Left lung (tissue), 10 donors: ENCODE measurements around the gene SETDB2. TPM values are rescaled to one million over a fixed set of nuclear protein-coding genes. Genes with fewer than 3 reads are reported as not detected.

ENCODE experiments used
- ATAC-seq: fragments of 200-7000 bp; cut with Tn5 transposase; one replicate; pipeline ENCODE4 v1.9.1; 2020; ENCODE audit warnings: moderate library complexity
- DNase-seq, 4 donors: peaks; one replicate each; pipeline ENCODE4 v3.0.0-alpha.2; 2013 to 2020
- H3K27ac ChIP-seq, 2 donors: fragments of 200-600 bp; sonication (generic) in 1 of 2; one replicate each; pipeline versions ENCODE4 v1.5.0 to v1.8.0; 2020 to 2021
- H3K27me3 ChIP-seq, 2 donors: fragments of 200-600 bp; sonication (generic) in 1 of 2; one replicate each; pipeline versions ENCODE4 v1.5.0 to v1.8.0; 2020 to 2021
- H3K36me3 ChIP-seq, 2 donors: fragments of 200-600 bp; sonication (generic) in 1 of 2; one replicate each; pipeline versions ENCODE4 v1.5.0 to v1.8.0; 2020 to 2021
- H3K4me1 ChIP-seq, 2 donors: fragments of 200-600 bp; one replicate each; pipeline ENCODE4 v1.8.0; 2021
- H3K4me3 ChIP-seq, 2 donors: fragments of 200-600 bp; sonication (generic) in 1 of 2; one replicate each; pipeline versions ENCODE4 v1.5.0 to v1.8.0; 2020 to 2021; ENCODE audit warnings: mild to moderate bottlenecking in 1 of 2
- H3K9me3 ChIP-seq, 2 donors: fragments of 200-600 bp; sonication (generic) in 1 of 2; one replicate each; pipeline versions ENCODE4 v1.5.0 to v1.8.0; 2020 to 2021
- intact Hi-C, 2 donors: fragments of 100-400 bp; cut with DNase I; formaldehyde crosslinking; loops; one replicate each; pipeline versions ENCODE4 v1.11.2 to v1.14.2; 2022
- polyA plus RNA-seq, 6 donors: library from polyadenylated mRNA; unstranded; fragments of 120-200 nt; gene quantifications; one replicate each; pipeline ENCODE4 v1.2.1, GENCODE V29; 2013; ENCODE audit not compliant: insufficient read length in 6 of 6
- total RNA-seq, 2 donors: library from RNA; stranded (reverse); fragmentation: NEBNext Ultra II Directional; extraction: Animal tissue kit (Norgen Biotek cat#: 25700); gene quantifications; one replicate each; pipeline ENCODE4 v1.2.1, GENCODE V29; 2021
- TF ChIP-seq, protein P1 (sequence below), 2 donors: fragments of 200-600 bp; sonication (generic) in 1 of 2; IDR thresholded peaks; one replicate each; pipeline versions ENCODE4 v1.5.0 to v1.8.0; 2021; ENCODE audit warnings: antibody characterized with exemption in 2 of 2
- donor health status: DM: no; HTN: yes; CAD: no.
- donor health status: DM: no; HTN: no; CAD: no.

The SETDB2 gene
- total and polyA plus RNA-seq, 8 donors, result 11.4 to 19.6 (median 18.7) TPM

DNA sequence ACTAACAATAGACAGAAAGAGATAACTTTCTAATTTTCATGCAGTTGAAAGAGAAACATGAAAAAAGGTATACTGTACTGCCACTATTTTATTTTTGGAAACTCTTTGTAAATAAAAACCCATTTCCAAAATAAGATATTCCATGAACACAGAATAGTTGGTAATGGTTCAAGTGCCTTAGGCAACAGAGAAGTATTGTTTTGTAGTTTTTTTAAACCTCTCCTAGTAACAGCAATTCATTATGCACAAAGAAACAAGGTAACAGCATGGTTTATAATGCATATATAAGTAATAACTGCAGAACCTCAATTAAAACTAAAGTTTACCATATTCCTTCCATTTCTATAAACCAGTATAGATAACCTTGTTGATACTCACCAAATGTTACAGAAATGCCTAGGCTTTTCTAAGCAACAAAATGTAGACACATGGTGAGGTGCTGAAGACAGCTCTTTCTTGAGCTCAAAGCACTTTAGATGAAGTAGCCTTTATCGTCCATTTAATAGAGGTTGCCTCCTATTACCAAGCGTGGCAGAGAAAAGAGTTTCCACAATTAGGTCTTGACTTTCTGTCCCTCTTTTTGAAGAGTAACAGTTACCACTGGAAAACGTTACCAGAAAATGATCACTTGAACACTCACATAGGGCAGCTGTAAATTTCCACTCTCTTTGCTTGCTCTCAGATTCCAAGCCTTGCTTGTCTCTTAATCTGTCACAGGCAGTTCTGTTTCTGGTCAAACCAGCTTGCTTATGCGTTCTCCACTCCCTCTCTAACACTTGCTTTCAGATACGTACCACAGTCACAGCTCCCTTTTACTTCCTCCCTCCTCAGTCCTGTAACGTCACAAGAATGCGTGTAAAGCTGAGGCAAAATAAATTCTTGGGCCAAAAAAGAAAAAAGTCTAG lies 43.1 kb upstream of the SETDB2 start:
- DNase-seq (peak in 2 of 4 donors; percentile 61 to 82), ATAC-seq (peak; percentile 97)
- intact Hi-C loops, result no loop called here
- Histone ChIP-seq H3K4me1 (no peaks in the 10 kb centered on the region), H3K27me3 (no peaks in the 10 kb centered on the region), H3K9me3 (peaks cover 0 to 17% of the 10 kb centered on the region in 2 donors), H3K27ac (peak overlapping the region; percentile 65 to 75), H3K4me3 (peak overlapping the region; percentile 9 to 24), H3K36me3 (no peaks in the 10 kb centered on the region)
- TF ChIP-seq, protein P1, sequence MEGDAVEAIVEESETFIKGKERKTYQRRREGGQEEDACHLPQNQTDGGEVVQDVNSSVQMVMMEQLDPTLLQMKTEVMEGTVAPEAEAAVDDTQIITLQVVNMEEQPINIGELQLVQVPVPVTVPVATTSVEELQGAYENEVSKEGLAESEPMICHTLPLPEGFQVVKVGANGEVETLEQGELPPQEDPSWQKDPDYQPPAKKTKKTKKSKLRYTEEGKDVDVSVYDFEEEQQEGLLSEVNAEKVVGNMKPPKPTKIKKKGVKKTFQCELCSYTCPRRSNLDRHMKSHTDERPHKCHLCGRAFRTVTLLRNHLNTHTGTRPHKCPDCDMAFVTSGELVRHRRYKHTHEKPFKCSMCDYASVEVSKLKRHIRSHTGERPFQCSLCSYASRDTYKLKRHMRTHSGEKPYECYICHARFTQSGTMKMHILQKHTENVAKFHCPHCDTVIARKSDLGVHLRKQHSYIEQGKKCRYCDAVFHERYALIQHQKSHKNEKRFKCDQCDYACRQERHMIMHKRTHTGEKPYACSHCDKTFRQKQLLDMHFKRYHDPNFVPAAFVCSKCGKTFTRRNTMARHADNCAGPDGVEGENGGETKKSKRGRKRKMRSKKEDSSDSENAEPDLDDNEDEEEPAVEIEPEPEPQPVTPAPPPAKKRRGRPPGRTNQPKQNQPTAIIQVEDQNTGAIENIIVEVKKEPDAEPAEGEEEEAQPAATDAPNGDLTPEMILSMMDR (IDR thresholded peaks at IDR 0.05), result no peak

DNA sequence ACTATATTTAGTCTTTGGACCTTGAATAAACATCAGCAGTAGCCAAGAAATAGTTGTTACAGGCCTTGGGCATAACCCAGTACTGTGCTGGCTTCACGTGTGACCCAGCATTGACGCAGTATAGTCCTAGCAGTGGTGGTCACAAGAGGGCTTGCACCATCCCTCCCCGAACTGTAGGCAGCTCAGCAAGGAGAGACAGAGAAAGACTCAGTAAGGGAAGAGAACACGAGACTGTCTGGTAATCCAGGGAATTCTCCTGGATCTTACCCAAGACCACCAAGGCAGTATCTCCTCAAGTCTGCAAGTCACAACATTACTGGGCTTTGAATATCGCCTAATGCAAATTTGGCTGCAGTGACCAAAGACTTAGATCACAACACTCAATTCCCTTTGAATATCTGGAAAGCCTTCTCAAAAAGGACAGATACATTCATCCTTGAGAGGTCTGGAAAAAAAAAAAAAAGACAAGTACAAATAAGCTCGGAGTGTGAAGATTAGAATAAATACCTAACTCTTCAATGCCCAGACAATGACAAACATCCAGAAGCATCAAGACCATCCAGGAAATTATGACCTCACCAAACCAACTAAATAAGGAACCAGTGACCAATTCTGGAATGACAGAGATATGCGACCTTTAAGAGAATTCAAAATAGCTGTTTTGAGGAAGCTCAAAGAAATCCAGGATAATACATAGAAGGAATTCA lies 39.9 kb upstream of the SETDB2 start:
- Histone ChIP-seq H3K36me3 (no peaks in the 10 kb centered on the region), H3K4me1 (no peaks in the 10 kb centered on the region), H3K27me3 (no peaks in the 10 kb centered on the region), H3K27ac (no peak overlapping the region), H3K9me3 (peaks cover 0 to 17% of the 10 kb centered on the region in 2 donors), H3K4me3 (no peak overlapping the region)
- ATAC-seq (no peak), DNase-seq (no peak)
- TF ChIP-seq, protein P1 (IDR thresholded peaks at IDR 0.05), result no peak
- intact Hi-C loops, result no loop called here

DNA sequence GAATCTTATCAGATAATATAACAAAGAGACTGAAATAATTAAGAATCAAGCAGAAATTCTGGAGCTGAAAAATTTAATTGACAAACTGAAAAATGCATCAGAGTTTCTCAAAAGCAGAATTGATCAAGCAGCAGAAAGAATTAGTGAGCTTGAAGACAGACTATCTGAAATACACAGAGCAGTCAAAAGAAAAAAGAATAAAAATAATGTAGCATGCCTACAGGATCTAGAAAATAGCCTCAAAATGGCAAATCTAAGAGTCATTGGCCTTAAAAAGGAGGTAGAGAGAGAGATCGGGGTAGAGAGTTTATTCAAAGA lies 39.4 kb upstream of the SETDB2 start:
- H3K27me3 ChIP-seq, result no peaks in the 10 kb centered on the region
- no peak overlapping the region for H3K4me3 ChIP-seq
- ATAC-seq (no peak), DNase-seq (no peak)
- H3K36me3 ChIP-seq, result no peaks in the 10 kb centered on the region
- no peaks in the 10 kb centered on the region for H3K4me1 ChIP-seq
- H3K27ac ChIP-seq, result no peak overlapping the region
- H3K9me3 ChIP-seq, result peaks cover 0 to 17% of the 10 kb centered on the region in 2 donors
- intact Hi-C loops, result no loop called here
- TF ChIP-seq, protein P1 (IDR thresholded peaks at IDR 0.05), result no peak

DNA sequence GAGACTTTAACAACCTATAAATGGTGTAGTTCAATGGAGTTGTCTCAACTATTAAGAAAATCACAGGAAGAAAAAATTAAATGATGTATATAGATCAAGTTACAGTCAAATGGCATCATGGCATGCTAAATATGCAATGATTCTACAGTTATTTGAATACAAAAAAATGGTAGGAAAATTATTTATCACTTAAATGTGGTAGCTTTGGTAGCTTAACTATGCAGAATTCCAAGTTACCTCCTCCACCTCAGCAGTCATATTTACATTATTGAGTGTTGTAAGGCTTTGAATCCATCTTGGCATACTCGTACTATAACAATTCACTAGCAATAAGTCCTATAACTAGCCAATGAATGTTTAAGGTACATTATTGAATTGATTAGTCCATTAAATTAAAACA lies 37.0 kb upstream of the SETDB2 start:
- Histone ChIP-seq H3K27ac (no peak overlapping the region), H3K4me1 (no peaks in the 10 kb centered on the region), H3K36me3 (no peaks in the 10 kb centered on the region), H3K4me3 (no peak overlapping the region), H3K9me3 (peaks cover 0 to 17% of the 10 kb centered on the region in 2 donors), H3K27me3 (no peaks in the 10 kb centered on the region)
- DNase-seq, result no peak
- intact Hi-C loops, result no loop called here
- ATAC-seq, result no peak
- TF ChIP-seq, protein P1 (IDR thresholded peaks at IDR 0.05), result no peak

DNA sequence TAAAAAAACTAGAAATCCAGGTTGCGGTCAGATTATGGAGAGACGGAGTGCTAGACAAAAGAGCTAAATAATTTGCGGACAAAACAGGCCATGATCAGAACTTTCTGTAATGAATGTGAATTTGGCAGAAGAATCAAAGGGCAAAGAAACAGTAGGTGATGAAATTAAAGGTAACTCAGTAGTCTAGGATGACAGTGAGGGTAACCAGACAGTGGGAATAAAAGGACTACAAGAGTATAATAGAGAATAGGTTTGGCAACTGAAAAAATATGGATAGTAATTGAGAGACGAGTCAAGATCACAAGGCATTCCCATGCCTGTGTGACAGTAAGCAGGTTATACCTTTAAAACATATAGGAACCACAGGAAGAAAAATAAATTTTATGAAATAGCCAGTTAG lies 36.1 kb upstream of the SETDB2 start:
- intact Hi-C loops, result no loop called here
- ATAC-seq, result no peak
- no peak for DNase-seq
- H3K27ac ChIP-seq, result no peak overlapping the region
- H3K36me3 ChIP-seq, result no peaks in the 10 kb centered on the region
- H3K27me3 ChIP-seq, result no peaks in the 10 kb centered on the region
- no peak overlapping the region for H3K4me3 ChIP-seq
- peaks cover 0 to 17% of the 10 kb centered on the region in 2 donors for H3K9me3 ChIP-seq
- H3K4me1 ChIP-seq, result no peaks in the 10 kb centered on the region
- TF ChIP-seq, protein P1 (IDR thresholded peaks at IDR 0.05), result no peak
